ENCODE results near the gene ZNF414.

ZNF414 gene

GRCh38 chr19:8463365-8463764, 50.6 kb downstream of the ZNF414 start:
- TF ChIP-seq CTCF (IDR thresholded peaks at IDR 0.05; ENCODE audit: insufficient read depth, low read length, missing control alignments) = no peak
- CTCF ChIA-PET = interaction anchor here (1.1 to 3.7 kb wide), 3 partner anchors 20 to 115 kb away, joined by 3 to 17 read pairs (median 3); no protein-coding TSS in a partner anchor
- no peak overlapping the region for H3K4me3 ChIP-seq (ENCODE audit: low read depth, low read length)
- POLR2A ChIA-PET = no interaction called here
- no peak for DNase-seq (ENCODE audit: low read depth, low spot score)

DNA sequence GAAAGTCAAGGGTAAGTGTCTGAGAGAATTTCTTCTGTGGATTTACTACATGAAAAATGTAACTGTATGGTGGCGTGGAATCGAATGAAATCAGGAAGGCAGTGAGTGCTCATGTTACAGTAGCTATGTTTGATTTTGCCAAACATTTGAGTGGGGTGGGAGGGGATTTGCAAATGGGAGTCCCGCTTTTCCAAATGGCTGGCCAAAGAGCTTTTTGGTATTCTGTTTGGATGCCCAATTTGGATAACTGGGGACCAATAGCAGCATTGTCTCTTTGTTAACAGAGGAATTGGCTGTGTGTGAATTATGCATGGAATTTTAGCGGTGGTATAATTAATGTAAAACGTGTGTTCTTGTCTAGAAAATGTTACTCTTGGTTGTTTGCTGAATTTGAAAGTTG, 51.4 kb downstream of the ZNF414 start:
- ChIA-PET CTCF (interaction anchor here (0.6 to 3.7 kb wide), 4 partner anchors 21 to 108 kb away, joined by 3 to 17 read pairs (median 3); no protein-coding TSS in a partner anchor), POLR2A (interaction anchor here (0.5 kb wide), 1 partner anchor 128 kb away, joined by 3 read pairs; no protein-coding TSS in a partner anchor)
- TF ChIP-seq CTCF (IDR thresholded peaks at IDR 0.05; ENCODE audit: insufficient read depth, low read length, missing control alignments) = no peak
- DNase-seq (ENCODE audit: low read depth, low spot score) = no peak
- H3K4me3 ChIP-seq (ENCODE audit: low read depth, low read length) = no peak overlapping the region

GRCh38 chr19:8461891-8462290, 52.1 kb downstream of the ZNF414 start:
- H3K4me3 ChIP-seq (ENCODE audit: low read depth, low read length) = no peak overlapping the region
- ChIA-PET POLR2A (interaction anchor here (0.5 to 0.7 kb wide), 2 partner anchors 20 to 129 kb away, joined by 3 read pairs; no protein-coding TSS in a partner anchor), CTCF (interaction anchor here (1.2 to 3.7 kb wide), 2 partner anchors 44 to 108 kb away, joined by 3 to 17 read pairs; no protein-coding TSS in a partner anchor)
- no peak for TF ChIP-seq CTCF (IDR thresholded peaks at IDR 0.05; ENCODE audit: insufficient read depth, low read length, missing control alignments)
- DNase-seq (ENCODE audit: low read depth, low spot score) = no peak

DNA sequence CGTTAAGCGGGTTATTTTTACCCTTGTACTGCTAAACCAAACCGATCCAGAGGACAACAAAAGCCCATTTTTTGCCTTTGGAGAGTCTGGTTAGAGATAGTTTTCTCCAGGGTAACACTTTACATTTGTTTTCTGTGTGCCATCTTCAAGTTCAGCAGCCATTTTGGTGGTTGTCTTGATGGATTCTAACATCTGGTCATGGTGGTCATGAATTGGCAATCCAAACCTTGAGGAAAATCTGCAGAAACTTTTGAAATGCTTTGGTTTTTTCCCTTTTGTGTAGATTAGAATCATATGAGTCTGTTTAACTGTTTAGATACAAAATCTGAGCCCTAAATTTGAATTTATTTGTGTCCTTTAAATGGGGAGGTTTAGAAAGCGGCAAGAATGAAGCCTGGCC, 52.6 kb downstream of the ZNF414 start:
- H3K4me3 ChIP-seq (ENCODE audit: low read depth, low read length) = no peak overlapping the region
- DNase-seq (ENCODE audit: low read depth, low spot score) = no peak
- ChIA-PET CTCF (interaction anchor here (1.2 to 3.7 kb wide), 2 partner anchors 44 to 107 kb away, joined by 3 to 17 read pairs; no protein-coding TSS in a partner anchor), POLR2A (no interaction called here)
- no peak for TF ChIP-seq CTCF (IDR thresholded peaks at IDR 0.05; ENCODE audit: insufficient read depth, low read length, missing control alignments)

GRCh38 chr19:8460516-8461298, 53.3 kb downstream of the ZNF414 start:
- CTCF ChIA-PET = interaction anchor here (0.8 to 2.1 kb wide), 5 partner anchors 11 to 191 kb away, joined by 3 to 18 read pairs (median 4); no protein-coding TSS in a partner anchor
- TF ChIP-seq CTCF (IDR thresholded peaks at IDR 0.05; ENCODE audit: insufficient read depth, low read length, missing control alignments) = no peak
- H3K4me3 ChIP-seq (ENCODE audit: low read depth, low read length) = peak overlapping the region; percentile 6; the same call in 1 of the 2 replicates
- no peak for DNase-seq (ENCODE audit: low read depth, low spot score)
- POLR2A ChIA-PET = interaction anchor here (1.6 kb wide), 1 partner anchor 16 kb away, joined by 6 read pairs; the partner anchor contains the start of gene HNRNPM
